NCI-H748 (cell line): ENCODE data around the gene ADIPOR2.

ENCODE experiments used
- DNase-seq: peaks from one replicate; lab custom pipeline; 2025; ENCODE audit not compliant: unreplicated experiment; lab: John Stamatoyannopoulos, UW

The ADIPOR2 gene

GRCh38 chr12:1690578-1691122 is at the start of gene ADIPOR2:
Gene ADIPOR2, plus strand, starts transcription at chr12:1691070. Its CDS starts 63,274 bp downstream, at chr12:1754344.
- DNase-seq = peak; percentile 96

GRCh38 chr12:1642513-1642912 is 48.4 kb upstream of the ADIPOR2 start:
- DNase-seq = peak; percentile 54

GRCh38 chr12:1643043-1643442 is 47.8 kb upstream of the ADIPOR2 start:
- DNase-seq = no peak

GRCh38 chr12:1643905-1644533 is 46.9 kb upstream of the ADIPOR2 start:
- no peak for DNase-seq

GRCh38 chr12:1644534-1645438 is 46.1 kb upstream of the ADIPOR2 start:
- DNase-seq = peak; percentile 80

GRCh38 chr12:1645819-1646218 is 45.1 kb upstream of the ADIPOR2 start:
- DNase-seq = no peak

GRCh38 chr12:1646569-1647284 is 44.1 kb upstream of the ADIPOR2 start:
- DNase-seq = no peak

GRCh38 chr12:1647285-1647669 is 43.6 kb upstream of the ADIPOR2 start:
- DNase-seq = no peak

GRCh38 chr12:1650260-1650977 is 40.5 kb upstream of the ADIPOR2 start:
- no peak for DNase-seq

- no peak for DNase-seq
Measured at GRCh38 chr12:1650978-1651361, 39.9 kb upstream of the ADIPOR2 start.

GRCh38 chr12:1651946-1652345 is 38.9 kb upstream of the ADIPOR2 start:
- no peak for DNase-seq

GRCh38 chr12:1655225-1655788 is 35.6 kb upstream of the ADIPOR2 start:
- DNase-seq = peak; percentile 15

- no peak for DNase-seq
Measured at GRCh38 chr12:1656902-1657301, 34.0 kb upstream of the ADIPOR2 start.

- no peak for DNase-seq
Measured at GRCh38 chr12:1657688-1658087, 33.2 kb upstream of the ADIPOR2 start.

- DNase-seq = no peak
Measured at GRCh38 chr12:1660304-1661187, 30.3 kb upstream of the ADIPOR2 start.

- DNase-seq = peak; percentile 83
Measured at GRCh38 chr12:1661553-1662335, 29.1 kb upstream of the ADIPOR2 start.

- DNase-seq = no peak
Measured at GRCh38 chr12:1662761-1663439, 28.0 kb upstream of the ADIPOR2 start.
